Measurements from ENCODE around the gene CDK5RAP2. TPM values are rescaled to one million over a fixed set of nuclear protein-coding genes. Genes with fewer than 3 reads are reported as not detected.
"Not testable (repeated sequence)": the region's sequence is repeated elsewhere in the genome, so short reads cannot be mapped to it uniquely, and the experiment has no call there.

The CDK5RAP2 gene
- total RNA-seq, 1 donor from 2014 or later: 16.8 TPM

GRCh38 chr9:120524863-120525262, 55.1 kb downstream of the CDK5RAP2 start:
- FAIRE-seq: no peak
- peaks cover 11% of the 10 kb centered on the region for H3K36me3 ChIP-seq (ENCODE audit: control insufficient read depth, insufficient read depth, low read length)

GRCh38 chr9:120524038-120524437, 55.9 kb downstream of the CDK5RAP2 start:
- H3K27me3 ChIP-seq (ENCODE audit: control insufficient read depth, insufficient read depth, low read length): no peaks in the 10 kb centered on the region
- FAIRE-seq: no peak
- peaks cover 4% of the 10 kb centered on the region for H3K36me3 ChIP-seq (ENCODE audit: control insufficient read depth, insufficient read depth, low read length)
- H3K4me3 ChIP-seq (ENCODE audit: low read depth, low read length): no peak overlapping the region
- TF ChIP-seq, protein P1, sequence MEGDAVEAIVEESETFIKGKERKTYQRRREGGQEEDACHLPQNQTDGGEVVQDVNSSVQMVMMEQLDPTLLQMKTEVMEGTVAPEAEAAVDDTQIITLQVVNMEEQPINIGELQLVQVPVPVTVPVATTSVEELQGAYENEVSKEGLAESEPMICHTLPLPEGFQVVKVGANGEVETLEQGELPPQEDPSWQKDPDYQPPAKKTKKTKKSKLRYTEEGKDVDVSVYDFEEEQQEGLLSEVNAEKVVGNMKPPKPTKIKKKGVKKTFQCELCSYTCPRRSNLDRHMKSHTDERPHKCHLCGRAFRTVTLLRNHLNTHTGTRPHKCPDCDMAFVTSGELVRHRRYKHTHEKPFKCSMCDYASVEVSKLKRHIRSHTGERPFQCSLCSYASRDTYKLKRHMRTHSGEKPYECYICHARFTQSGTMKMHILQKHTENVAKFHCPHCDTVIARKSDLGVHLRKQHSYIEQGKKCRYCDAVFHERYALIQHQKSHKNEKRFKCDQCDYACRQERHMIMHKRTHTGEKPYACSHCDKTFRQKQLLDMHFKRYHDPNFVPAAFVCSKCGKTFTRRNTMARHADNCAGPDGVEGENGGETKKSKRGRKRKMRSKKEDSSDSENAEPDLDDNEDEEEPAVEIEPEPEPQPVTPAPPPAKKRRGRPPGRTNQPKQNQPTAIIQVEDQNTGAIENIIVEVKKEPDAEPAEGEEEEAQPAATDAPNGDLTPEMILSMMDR (IDR thresholded peaks at IDR 0.05; ENCODE audit: insufficient read depth, low read length, severe bottlenecking): no peak
- DNase-seq (ENCODE audit: low read depth): no peak

More at GRCh38 chr9:120524863-120525262, 55.1 kb downstream of the CDK5RAP2 start:
- DNase-seq (ENCODE audit: low read depth): no peak
- Histone ChIP-seq H3K4me3 (ENCODE audit: low read depth, low read length) (no peak overlapping the region), H3K27me3 (ENCODE audit: control insufficient read depth, insufficient read depth, low read length) (no peaks in the 10 kb centered on the region)
- TF ChIP-seq, protein P1 (IDR thresholded peaks at IDR 0.05; ENCODE audit: insufficient read depth, low read length, severe bottlenecking): no peak

- no peak overlapping the region for H3K4me3 ChIP-seq (ENCODE audit: low read depth, low read length)
- TF ChIP-seq, protein P1 (IDR thresholded peaks at IDR 0.05; ENCODE audit: insufficient read depth, low read length, severe bottlenecking): no peak
- peaks cover 2% of the 10 kb centered on the region for H3K36me3 ChIP-seq (ENCODE audit: control insufficient read depth, insufficient read depth, low read length)
- no peak for FAIRE-seq
- DNase-seq (ENCODE audit: low read depth): no peak
- no peaks in the 10 kb centered on the region for H3K27me3 ChIP-seq (ENCODE audit: control insufficient read depth, insufficient read depth, low read length)
These were observed 57.4 kb downstream of the CDK5RAP2 start for GRCh38 chr9:120522558-120522957.

DNA sequence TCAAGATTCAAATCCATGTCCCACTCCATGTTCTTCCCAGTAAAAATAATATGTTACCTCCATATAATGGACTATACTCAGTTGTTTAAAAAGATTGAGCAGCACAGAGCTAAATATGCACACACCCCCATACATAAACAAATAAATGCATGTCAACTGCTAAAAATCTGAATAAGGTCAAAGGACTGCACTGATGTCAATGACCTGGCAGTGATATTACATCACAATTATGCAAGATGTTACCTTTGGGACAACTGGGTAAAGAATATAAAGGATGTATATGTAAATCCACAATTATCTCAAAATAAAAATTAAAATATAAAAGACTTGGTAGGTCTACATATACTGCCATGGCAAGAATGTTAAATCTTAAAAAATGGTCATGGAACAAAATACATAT, 57.9 kb downstream of the CDK5RAP2 start:
- TF ChIP-seq, protein P1 (IDR thresholded peaks at IDR 0.05; ENCODE audit: insufficient read depth, low read length, severe bottlenecking): no peak
- FAIRE-seq: no peak
- no peaks in the 10 kb centered on the region for H3K27me3 ChIP-seq (ENCODE audit: control insufficient read depth, insufficient read depth, low read length)

GRCh38 chr9:120521101-120521500, 58.9 kb downstream of the CDK5RAP2 start:
- FAIRE-seq (peak; percentile 23), DNase-seq (ENCODE audit: low read depth) (no peak)
- Histone ChIP-seq H3K4me3 (ENCODE audit: low read depth, low read length) (no peak overlapping the region), H3K36me3 (ENCODE audit: control insufficient read depth, insufficient read depth, low read length) (peaks cover 2% of the 10 kb centered on the region), H3K27me3 (ENCODE audit: control insufficient read depth, insufficient read depth, low read length) (no peaks in the 10 kb centered on the region)
- TF ChIP-seq, protein P1 (IDR thresholded peaks at IDR 0.05; ENCODE audit: insufficient read depth, low read length, severe bottlenecking): no peak

More for the DNA sequence above, 57.9 kb downstream of the CDK5RAP2 start:
- Histone ChIP-seq H3K4me3 (ENCODE audit: low read depth, low read length) (no peak overlapping the region), H3K36me3 (ENCODE audit: control insufficient read depth, insufficient read depth, low read length) (peaks cover under 1% of the 10 kb centered on the region)
- no peak for DNase-seq (ENCODE audit: low read depth)

GRCh38 chr9:120515996-120516395, 64.0 kb downstream of the CDK5RAP2 start:
- not testable (repeated sequence) for H3K27me3 ChIP-seq (ENCODE audit: control insufficient read depth, insufficient read depth, low read length); H3K4me3 ChIP-seq (ENCODE audit: low read depth, low read length); H3K36me3 ChIP-seq (ENCODE audit: control insufficient read depth, insufficient read depth, low read length); FAIRE-seq; DNase-seq (ENCODE audit: low read depth)

DNA sequence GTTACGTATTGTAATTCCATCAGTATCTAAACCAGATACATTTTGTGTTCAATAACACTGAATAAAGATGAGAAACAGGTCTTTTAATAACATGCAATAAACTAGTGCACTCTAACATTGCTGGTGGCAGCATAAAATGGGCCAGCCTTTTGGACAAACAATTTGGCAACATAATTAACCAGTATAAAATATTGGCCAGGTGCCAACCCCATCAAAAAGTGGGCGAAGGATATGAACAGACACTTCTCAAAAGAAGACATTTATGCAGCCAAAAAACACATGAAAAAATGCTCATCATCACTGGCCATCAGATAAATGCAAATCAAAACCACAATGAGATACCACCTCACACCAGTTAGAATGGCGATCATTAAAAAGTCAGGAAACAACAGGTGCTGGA, 64.5 kb downstream of the CDK5RAP2 start:
- not testable (repeated sequence) for H3K4me3 ChIP-seq (ENCODE audit: low read depth, low read length); FAIRE-seq; H3K36me3 ChIP-seq (ENCODE audit: control insufficient read depth, insufficient read depth, low read length); H3K27me3 ChIP-seq (ENCODE audit: control insufficient read depth, insufficient read depth, low read length); DNase-seq (ENCODE audit: low read depth)
